Measurements from ENCODE around the gene DNASE1L3.

DNA sequence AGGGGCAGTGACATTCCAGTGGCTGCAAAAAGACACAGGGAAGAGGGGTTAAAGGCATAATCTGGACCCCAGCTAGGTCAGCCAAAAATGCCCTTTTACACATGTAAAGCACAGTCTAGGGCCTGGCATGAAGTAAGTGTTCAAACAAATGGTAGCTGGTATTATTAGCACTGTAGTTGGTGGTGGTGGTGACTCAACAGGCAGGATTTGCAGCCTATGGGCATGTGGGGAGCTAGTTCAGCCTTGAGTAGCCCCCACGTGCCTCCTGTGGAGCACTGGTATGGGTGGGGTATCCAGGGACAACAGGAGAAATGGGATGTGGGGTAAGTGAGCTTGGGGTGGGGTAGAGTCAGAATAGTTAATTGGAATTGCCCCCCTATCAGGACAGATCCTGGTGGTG, 27.6 kb downstream of the DNASE1L3 start:
- TF ChIP-seq CTCF (conservative IDR thresholded peaks at IDR 0.05; ENCODE audit: low read depth, low read length) (no peak), EZH2phosphoT487 (IDR thresholded peaks at IDR 0.05; ENCODE audit: borderline replicate concordance, low read length) (no peak)

All from PC-3 (cell line).